GM18867 (cell line): ENCODE results near the gene FRMPD4.

Source experiments
- ATAC-seq: cut with Tn5 transposase; IDR thresholded peaks from one replicate; pipeline ENCODE4 v1.9.1; 2021; ENCODE audit warnings: mild to moderate bottlenecking, moderate library complexity; ENCODE audit not compliant: unreplicated experiment

Gene FRMPD4

GRCh38 chrX:12611471-12611870 lies 473.2 kb downstream of the FRMPD4 start:
- ATAC-seq, result peak; percentile 86

- ATAC-seq, result no peak
These were observed 476.0 kb downstream of the FRMPD4 start for GRCh38 chrX:12614266-12614665.

GRCh38 chrX:12615061-12615460 lies 476.8 kb downstream of the FRMPD4 start:
- no peak for ATAC-seq

- no peak for ATAC-seq
These were observed 479.0 kb downstream of the FRMPD4 start for GRCh38 chrX:12617241-12617640.

GRCh38 chrX:12647230-12647629 lies 509.0 kb downstream of the FRMPD4 start:
- no peak for ATAC-seq

GRCh38 chrX:12648995-12649394 lies 510.7 kb downstream of the FRMPD4 start:
- no peak for ATAC-seq

- ATAC-seq, result peak; percentile 12
These were observed 519.2 kb downstream of the FRMPD4 start for GRCh38 chrX:12657433-12657832.

GRCh38 chrX:12657881-12658280 lies 519.6 kb downstream of the FRMPD4 start:
- ATAC-seq, result peak; percentile 91

GRCh38 chrX:12661464-12661863 lies 523.2 kb downstream of the FRMPD4 start:
- ATAC-seq, result no peak

GRCh38 chrX:12672367-12673106 lies 534.3 kb downstream of the FRMPD4 start:
- ATAC-seq, result no peak

GRCh38 chrX:12673487-12673886 lies 535.2 kb downstream of the FRMPD4 start:
- ATAC-seq, result no peak

GRCh38 chrX:12679522-12679921 lies 541.2 kb downstream of the FRMPD4 start:
- no peak for ATAC-seq

GRCh38 chrX:12681047-12681446 lies 542.8 kb downstream of the FRMPD4 start:
- ATAC-seq, result no peak

- ATAC-seq, result no peak
These were observed 547.3 kb downstream of the FRMPD4 start for GRCh38 chrX:12685541-12685940.

- no peak for ATAC-seq
These were observed 548.1 kb downstream of the FRMPD4 start for GRCh38 chrX:12686331-12686730.

- ATAC-seq, result no peak
These were observed 552.4 kb downstream of the FRMPD4 start for GRCh38 chrX:12690646-12691045.

- ATAC-seq, result no peak
These were observed 555.5 kb downstream of the FRMPD4 start for GRCh38 chrX:12693754-12694153.

- no peak for ATAC-seq
These were observed 562.5 kb downstream of the FRMPD4 start for GRCh38 chrX:12700745-12701144.

- peak; percentile 91 for ATAC-seq
These were observed 563.4 kb downstream of the FRMPD4 start for GRCh38 chrX:12701628-12702027.

- no peak for ATAC-seq
These were observed 564.3 kb downstream of the FRMPD4 start for GRCh38 chrX:12702509-12703091.

- no peak for ATAC-seq
These were observed 566.4 kb downstream of the FRMPD4 start for GRCh38 chrX:12704706-12705105.

GRCh38 chrX:12709047-12709446 lies 570.8 kb downstream of the FRMPD4 start:
- ATAC-seq, result peak; percentile 76
